Measurements from ENCODE around the gene CCNDBP1.
"Not testable (repeated sequence)": the region's sequence is repeated elsewhere in the genome, so short reads cannot be mapped to it uniquely, and the experiment has no call there.

Gene CCNDBP1, protein sequence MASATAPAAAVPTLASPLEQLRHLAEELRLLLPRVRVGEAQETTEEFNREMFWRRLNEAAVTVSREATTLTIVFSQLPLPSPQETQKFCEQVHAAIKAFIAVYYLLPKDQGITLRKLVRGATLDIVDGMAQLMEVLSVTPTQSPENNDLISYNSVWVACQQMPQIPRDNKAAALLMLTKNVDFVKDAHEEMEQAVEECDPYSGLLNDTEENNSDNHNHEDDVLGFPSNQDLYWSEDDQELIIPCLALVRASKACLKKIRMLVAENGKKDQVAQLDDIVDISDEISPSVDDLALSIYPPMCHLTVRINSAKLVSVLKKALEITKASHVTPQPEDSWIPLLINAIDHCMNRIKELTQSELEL

DNA sequence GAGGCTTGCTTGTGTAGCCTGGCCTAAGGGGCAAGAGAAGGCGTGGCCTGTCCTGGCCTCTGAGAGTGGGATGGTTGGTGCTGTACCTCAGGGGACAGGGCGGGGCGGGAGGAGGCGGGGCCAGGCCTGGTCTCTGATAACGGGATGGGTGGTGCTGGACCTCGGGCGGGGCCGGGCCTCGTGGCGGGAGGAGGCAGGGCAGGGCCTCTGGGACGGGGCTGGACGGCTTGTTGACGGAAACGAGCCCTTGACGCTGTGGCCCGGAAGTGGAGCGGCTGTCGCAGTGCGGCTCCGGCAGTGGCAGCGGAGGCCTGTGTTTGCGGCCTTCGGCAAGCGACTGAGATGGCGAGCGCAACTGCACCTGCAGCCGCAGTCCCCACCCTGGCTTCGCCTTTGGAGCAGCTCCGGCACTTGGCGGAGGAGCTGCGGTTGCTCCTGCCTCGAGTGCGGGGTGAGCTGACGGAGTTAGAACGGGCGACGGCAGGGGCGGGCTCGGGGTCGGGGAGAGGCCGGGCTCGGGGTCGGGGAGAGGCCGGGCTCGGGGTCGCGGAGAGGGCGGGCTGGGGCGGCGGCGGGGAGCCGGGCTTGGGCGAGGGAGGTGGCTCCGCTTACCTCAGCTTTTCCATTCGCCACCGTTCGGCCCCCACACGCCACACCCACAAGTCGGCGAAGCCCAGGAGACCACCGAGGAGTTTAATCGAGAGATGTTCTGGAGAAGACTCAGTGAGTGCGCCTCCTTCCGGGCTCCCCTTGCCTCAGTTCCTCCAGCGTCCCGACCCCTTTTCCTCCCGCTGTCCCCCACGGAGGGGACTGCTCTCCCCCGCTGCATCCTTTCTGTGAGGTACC, at the start of gene CCNDBP1:
TSS of gene CCNDBP1 (plus strand) at position 247 of the 846 bp plus-strand sequence. CDS start at position 343, 96 bp downstream.
- peak; percentile 85 to 93 for DNase-seq (ENCODE audit: low read depth in 2 of 2)

DNA sequence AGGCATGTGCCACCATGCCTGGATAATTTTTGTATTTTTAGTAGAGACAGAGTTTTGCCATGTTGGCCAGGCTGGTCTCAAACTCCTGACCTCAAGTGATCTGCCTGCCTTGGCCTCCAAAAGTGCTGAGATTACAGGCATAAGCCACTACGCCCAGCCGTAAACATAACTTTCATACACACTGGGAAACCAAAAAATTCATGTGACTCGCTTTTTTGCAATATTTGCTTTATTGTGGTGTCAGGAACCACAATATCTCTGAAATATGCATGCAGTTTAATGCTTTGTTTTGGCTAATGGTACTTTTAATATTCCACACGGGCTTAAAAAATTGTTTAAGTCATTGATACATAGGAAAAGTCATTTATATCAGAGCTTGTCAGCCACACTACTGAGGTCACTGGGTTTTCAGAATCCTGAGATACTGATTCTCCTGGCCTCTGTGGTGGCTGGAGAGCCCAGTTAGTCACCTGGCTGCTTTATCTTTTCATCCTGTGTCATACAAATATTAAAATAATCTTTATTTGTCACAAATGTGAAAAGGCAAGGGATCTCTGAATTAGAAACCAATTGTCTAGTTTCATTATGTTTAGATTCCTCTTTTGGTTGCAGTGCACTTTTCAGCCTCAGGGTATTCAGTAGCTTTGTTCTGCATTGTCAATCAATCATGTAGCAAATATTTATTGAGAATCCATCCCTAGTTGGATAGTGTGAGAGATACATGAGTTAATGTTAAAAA, 41.8 kb upstream of the CCNDBP1 start:
- no peak for DNase-seq (ENCODE audit: low read depth in 2 of 2)

DNA sequence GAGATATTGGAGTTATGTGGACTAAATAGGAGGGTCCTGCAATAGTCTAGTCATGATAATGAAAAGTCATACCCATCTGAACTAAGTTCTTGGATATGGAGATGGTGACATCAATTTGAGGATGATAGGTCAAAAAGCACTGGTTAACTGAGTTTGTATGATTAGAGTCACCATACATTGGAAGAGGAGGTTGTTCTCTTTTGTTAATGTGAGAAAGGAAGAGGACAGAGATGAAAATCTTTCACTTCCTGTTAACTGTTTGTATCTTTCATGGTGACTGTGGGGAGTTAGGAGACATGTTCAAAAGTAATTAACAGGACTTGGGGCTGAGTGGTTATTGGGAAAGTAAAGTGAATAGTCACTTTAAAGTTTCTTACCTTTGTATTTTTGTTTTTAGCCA, 40.7 kb upstream of the CCNDBP1 start:
- no peak for DNase-seq (ENCODE audit: low read depth in 2 of 2)

DNA sequence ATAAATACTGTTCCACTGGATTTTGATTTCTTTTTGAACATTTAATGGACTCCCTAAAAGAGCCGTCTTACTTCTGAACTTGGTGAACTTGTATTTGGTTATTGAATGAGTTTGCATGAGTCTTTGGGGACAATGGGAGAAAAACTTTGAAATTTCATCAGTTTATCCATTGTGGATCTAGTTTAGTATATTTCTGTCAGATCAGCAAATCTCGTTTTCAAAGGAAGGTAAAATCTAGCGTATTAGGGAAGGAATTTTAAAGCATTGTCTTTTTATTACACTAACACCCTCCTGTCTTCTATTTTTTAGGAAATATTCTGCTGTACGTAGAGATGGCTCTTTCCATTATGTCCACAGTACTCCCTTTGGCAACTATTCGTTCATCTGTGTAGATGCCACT, 39.0 kb upstream of the CCNDBP1 start:
- no peak for DNase-seq (ENCODE audit: low read depth in 2 of 2)

DNA sequence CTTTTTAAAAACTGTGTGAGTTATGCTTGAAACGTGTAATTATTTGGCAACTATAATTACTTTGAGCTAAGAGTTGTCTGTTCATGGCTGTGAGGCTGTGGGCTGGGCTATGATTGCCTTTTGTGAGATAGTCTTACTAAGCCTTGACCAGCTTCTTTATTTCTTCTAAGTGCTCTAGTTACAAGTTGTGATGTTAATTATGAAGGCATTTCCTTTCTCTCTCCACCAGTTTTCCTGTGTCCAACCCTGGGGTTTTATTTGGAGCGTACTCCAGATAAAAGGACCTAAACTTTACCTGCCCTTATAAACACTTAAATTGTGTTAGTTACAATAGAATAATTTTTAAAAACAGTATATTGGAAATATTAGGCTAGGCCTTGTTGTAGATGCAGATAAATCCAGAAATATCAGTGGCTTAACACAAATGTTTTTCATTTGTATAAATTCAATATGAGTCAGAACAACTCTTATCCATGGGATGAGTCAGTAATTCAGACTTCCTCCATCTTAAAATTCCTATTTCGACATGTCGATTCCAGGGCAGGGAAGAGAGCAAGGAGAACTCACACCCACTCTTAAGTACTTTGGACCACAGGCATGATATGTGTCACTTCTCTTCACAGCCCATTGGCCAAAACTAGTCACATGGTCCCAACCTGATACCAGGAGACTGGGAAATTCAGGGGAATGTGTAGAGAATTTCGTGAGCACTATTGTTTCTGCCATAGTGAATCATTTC, 34.8 kb upstream of the CCNDBP1 start:
- DNase-seq (ENCODE audit: low read depth in 2 of 2): no peak

DNA sequence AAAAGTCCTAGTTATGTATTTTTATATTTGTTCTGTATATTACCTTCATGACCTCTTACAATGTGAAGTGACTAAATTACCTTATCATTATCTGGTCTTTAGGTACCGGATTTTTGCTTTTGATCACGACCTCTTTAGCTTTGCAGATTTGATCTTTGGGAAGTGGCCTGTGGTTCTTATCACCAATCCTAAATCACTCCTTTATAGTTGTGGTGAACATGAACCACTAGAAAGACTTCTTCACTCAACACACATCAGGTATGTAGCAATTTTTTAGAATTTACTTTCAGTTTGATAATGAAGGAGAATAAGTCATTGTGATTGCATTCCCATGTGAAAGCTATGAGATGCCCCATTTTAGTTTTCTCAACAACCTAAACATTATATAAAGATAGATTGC, 33.5 kb upstream of the CCNDBP1 start:
- no peak for DNase-seq (ENCODE audit: low read depth in 2 of 2)

DNA sequence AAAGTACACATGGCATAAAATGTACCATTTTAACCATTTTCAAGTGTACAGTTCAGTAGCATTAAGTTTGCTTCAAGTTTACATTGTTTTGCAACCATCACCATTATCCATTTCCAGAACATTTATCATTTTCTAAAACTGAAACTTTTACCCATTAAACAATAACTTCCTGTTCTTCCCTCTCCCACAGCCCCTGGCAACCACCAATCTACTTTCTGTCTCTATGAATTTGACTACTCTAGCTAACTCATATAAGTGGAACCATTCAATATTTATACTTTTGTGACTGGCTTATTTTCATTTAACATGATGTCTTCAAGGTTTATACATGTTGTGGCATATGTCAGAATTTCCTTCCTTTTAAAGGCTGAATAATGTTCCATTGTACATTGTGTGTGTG, 31.9 kb upstream of the CCNDBP1 start:
- DNase-seq (ENCODE audit: low read depth in 2 of 2): no peak

DNA sequence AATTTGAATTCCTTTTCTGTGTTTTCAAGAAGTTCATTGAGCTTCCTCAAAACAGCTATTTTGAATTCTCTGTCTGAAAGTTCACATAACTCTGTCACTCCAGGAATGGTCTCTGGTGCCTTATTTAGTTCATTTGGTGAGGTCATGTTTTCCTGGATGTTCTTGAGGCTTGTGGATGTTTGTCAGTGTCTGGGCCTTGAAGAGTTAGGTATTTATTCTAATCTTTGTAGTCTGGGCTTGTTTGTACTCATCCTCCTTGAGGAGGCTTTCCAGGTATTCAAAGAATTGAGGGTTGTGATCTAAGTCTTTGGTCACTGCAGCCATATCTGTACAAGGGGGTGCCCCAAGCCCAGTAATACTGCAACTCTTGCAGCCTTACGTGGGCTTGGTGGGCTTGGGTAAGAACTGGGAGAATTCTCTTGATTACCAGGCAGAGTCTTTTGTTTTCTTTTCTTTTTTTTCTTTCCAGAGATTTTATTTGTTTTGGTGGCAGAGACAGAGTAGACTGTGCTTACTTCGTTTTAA, 19.3 kb upstream of the CCNDBP1 start:
- no peak for DNase-seq (ENCODE audit: low read depth in 2 of 2)

DNA sequence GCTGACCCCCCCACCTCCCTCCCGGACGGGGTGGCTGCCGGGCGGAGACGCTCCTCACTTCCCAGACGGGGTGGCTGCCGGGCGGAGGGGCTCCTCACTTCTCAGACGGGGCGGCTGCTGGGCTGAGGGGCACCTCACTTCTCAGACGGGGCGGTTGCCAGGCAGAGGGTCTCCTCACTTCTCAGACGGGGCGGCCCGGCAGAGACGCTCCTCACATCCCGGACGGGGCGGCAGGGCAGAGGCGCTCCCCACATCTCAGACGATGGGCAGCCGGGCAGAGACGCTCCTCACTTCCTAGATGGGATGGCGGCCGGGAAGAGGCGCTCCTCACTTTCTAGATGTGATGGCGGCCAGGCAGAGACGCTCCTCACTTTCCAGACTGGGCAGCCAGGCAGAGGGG, 17.9 kb upstream of the CCNDBP1 start:
- not testable (repeated sequence) for DNase-seq (ENCODE audit: low read depth in 2 of 2)

DNA sequence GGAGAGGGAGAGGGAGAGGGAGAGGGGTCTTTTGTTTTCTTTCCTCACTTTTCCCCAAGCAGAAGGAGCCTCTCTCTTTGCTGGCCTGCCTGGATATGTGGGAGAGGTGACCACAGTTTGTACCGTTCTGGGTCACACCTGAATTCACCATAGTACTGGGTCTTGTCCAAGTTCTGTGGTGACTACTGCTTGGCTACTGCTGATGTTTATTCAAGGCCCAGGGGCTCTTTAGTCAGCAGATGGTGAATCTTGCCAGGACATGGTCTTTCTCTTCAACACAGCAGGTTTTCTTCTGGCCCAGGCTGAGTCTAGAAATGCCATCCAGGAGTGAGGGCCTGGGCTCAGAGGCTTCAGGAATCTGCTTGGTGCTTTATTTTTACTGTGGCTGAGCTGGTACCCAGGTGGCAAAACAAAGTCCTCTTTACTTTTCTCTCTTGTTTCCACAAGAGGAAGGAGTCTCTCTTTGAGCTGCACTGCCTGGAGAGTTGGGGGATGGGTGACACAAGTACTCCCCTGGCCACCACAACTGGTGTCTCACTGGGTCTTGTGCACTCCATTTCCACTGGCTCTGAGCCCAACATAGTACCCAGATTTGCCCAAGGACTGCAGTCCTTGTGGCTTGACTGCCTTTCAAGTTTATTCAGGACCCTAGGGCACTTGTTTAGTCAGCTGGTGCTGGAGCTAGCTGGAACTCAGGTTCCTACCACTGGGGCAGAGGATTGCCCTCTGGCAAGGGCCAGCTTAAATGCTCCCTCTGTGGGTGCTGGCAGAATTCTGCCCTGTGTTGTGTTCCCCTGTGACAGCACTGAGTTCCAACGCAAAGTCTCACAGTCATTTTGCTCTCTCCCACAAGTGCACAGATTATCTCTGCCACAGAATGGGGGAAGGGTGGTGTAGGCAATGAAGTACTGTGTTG, 16.8 kb upstream of the CCNDBP1 start:
- no peak for DNase-seq (ENCODE audit: low read depth in 2 of 2)

DNA sequence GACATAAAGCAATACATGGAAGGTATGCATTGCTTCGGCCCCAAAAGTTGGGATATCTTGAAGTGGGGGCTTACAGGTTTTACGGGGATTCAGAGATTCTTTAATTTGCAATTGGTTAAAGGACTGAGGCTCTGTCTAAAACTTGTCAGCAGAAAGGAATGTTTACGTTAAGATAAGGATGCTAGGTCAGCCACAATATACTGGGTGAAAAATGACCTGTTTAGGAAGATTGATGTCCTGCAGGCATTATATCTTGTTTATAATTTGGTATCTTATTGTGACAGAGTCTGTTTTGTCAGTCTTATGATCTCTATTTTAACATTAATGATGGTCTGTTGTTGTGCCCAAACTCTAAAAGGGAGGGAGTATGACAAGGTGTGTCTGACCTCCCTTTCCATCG, 15.3 kb upstream of the CCNDBP1 start:
- DNase-seq (ENCODE audit: low read depth in 2 of 2): no peak

DNA sequence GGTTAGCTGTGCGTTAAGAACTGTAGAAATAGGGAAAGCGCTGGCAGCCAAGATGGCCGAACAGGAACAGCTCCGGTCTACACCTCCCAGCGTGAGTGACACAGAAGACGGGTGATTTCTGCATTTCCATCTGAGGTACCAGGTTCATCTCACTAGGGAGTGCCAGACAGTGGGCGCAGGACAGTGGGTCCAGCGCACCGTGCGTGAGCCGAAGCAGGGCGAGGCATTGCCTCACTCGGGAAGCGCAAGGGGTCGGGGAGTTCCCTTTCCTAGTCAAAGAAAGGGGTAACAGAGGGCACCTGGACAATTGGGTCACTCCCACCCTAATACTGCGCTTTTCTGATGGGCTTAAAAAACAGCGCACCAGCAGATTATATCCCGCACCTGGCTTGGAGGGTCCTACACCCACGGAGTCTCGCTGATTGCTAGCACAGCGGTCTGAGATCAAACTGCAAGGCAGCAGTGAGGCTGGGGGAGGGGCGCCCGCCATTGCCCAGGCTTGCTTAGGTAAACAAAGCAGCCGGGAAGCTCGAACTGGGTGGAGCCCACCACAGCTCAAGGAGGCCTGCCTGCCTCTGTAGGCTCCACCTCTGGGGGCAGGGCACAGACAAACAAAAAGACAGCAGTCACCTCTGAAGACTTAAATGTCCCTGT, 9.4 kb upstream of the CCNDBP1 start:
- DNase-seq (ENCODE audit: low read depth in 2 of 2): not testable (repeated sequence)

DNA sequence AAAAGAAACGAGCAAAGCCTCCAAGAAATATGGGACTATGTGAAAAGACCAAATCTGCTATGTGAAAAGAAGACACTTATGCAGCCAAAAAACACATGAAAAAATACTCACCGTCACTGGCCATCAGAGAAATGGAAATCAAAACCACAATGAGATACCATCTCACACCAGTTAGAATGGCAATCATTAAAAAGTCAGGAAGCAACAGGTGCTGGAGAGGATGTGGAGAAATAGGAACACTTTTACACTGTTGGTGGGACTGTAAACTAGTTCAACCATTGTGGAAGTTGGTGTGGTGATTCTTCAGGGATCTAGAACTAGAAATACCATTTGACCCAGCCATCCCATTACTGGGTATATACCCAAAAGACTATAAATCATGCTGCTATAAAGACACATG, 8.1 kb upstream of the CCNDBP1 start:
- not testable (repeated sequence) for DNase-seq (ENCODE audit: low read depth in 2 of 2)

DNA sequence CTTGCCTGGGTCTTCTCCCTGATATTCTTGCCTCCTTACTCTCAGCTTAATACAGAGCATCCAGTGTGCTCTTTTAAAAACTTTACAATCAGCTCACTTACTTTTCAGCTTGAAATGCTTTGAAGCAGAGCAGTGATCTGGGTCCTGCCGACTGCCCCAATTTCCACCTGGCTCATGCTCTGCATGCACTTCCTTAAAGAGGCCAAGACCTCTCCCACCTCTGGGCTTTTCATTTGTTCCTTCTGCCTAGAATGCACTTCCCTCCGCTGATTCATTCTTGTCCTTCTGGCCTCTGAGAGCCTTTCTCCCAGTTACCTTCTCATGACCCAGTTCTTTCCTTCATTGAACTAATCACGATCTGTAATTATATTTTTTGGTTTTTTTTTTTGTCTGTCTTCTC, 1.9 kb upstream of the CCNDBP1 start:
- DNase-seq (ENCODE audit: low read depth in 2 of 2): no peak

DNA sequence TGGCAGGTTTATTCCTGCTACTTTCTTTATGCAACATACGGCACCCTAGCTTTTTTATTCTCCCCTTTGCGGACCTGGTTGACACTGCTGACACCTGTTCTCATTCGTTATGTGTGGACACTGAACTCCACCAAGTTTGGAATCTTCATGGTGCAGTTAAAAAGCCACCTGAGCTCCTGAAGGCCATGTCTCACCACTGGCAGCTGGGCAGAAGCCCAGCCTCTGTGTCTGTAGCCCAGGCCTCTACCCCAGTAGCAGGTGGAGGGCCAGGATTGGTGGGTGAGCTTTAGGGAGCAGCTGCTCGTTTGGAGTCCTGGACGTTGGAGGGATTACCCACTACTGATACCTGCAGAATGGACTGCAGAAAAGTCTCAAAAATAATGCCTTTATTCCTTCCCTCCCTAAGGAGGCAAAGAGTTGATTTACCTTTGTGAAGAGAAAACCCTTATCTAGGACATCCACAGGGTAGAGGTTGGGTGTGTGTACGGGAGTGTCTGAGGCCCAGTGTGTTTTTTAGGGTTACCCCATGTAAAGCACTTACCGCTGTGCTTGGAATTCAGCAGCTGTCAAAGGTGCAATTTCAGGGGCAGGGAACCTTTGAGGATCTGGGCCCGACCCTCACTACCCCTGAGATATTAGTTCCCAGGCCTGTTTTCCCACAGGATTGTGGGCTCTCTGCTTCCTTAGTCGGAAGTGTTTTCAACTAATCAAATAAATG, 637 bp upstream of the CCNDBP1 start:
- no peak for DNase-seq (ENCODE audit: low read depth in 2 of 2)

DNA sequence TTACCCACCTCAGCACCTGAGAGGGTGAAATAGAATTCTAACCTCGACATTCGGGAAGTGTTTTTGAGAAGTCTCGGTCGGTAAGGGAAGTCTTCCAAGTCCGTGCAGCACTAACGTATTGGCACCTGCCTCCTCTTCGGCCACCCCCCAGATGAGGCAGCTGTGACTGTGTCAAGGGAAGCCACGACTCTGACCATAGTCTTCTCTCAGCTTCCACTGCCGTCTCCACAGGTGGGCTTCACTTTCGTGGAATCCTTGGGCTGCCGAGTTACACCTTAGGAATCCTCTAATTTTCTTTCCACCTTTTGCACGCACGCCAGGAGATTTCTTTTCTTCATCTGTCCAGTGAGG, 775 bp downstream of the CCNDBP1 start:
- DNase-seq (ENCODE audit: low read depth in 2 of 2): peak; percentile 5 to 10

DNA sequence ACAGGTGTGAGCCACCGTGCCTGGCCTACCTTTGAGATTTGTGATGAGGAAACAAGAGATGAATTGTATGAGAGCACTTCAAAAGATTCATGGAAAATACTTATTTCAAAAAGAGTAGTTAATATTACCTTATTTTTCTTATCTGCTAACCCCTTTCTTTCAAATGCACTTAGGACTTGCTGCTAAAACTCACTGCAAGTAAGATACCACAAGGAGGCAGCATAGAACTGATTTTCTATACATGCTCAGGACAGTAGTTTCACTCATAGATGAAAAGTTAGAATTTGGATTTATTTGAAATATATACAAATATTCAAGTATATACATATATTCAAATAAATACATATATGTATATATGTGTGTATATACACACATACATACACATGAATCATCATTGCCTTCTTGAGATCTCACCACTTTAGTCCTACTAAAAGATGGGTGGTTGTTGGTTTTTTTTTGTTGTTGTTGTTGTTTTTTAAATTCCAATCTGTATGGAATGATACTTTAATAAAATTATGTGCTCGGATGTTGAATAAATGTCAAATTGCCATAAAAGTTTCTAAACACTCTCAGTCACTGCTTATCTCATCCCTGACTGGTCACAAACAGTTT, 2.4 kb downstream of the CCNDBP1 start:
- no peak for DNase-seq (ENCODE audit: low read depth in 2 of 2)

DNA sequence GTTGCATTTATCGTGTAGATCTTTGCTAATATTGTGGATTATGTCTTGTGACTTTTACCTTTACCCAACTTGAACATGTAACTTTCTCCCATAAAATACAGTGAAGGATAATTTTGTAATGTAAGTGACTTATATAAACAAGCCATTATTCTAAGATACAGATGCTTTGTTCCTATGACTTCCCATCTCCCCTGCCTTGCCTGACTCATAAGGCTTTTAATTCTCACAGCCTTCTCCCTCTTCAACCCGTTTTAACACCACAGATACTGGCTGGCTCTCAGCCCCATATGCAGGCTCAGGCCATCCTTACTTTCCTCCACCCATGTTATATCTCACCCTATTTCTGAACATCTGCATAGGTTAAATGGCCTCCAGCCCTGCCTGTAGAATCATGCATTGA, 4.1 kb downstream of the CCNDBP1 start:
- no peak for DNase-seq (ENCODE audit: low read depth in 2 of 2)

DNA sequence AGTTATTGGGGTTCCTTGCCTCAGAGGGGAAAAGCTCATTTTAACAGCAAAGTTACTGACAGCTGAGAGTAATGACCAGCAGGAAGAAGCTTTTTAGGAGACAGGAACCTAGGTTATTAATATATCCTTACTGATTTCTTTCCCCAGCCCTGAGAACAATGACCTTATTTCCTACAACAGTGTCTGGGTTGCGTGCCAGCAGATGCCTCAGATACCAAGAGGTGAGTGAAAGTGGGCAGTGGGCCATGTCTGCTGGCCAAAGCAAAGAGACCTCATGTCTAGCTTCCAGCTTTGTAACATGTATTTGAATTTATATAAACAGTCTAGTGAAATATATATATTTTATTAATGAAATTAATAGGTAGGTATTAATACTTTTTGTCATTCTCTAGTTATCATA, 5.0 kb downstream of the CCNDBP1 start:
- DNase-seq (ENCODE audit: low read depth in 2 of 2): no peak

Measured in stimulated activated CD4-positive, alpha-beta T cell treated with anti-CD3 and anti-CD28 coated beads, Interleukin-4, amount 100 ng/mL, for 48 hours (primary cell).